T-cell (primary cell): ENCODE results near the gene ZC3H7B. TPM values are rescaled to one million over a fixed set of nuclear protein-coding genes. Genes with fewer than 3 reads are reported as not detected.

Source experiments
- ATAC-seq, 4 experiments: fragments of 200-7000 bp in 3 of 4; fragments of 150-1000 bp in 1 of 4; cut with Tn5 transposase; replicated peaks in 1 of 4; 1 replicate in 3 of 4; 2 replicates in 1 of 4; pipeline ENCODE4 v1.10.0; 2021; ENCODE audit warnings: moderate library complexity in 3 of 4, mild to moderate bottlenecking in 2 of 4, moderate number of reproducible peaks in 1 of 4
- CTCF ChIA-PET, 2 donors: fragments of 300-600 bp; sonication (Branson Sonifier 250); formaldehyde crosslinking; loops; one replicate each; lab custom pipeline; 2022; ENCODE audit warnings: antibody characterized with exemption in 2 of 2; lab: Charles Lee
- POLR2A ChIA-PET, 2 donors: fragments of 300-600 bp; sonication (Branson Sonifier 250); formaldehyde crosslinking; loops; one replicate each; lab custom pipeline; 2022; ENCODE audit warnings: antibody characterized with exemption in 2 of 2; lab: Charles Lee
- DNase-seq, 35 experiments: peaks; one replicate each; pipeline versions ENCODE4 v3.0.0 to v3.0.0-alpha.2; 2013 to 2023
- H3K27ac ChIP-seq: one replicate; pipeline ENCODE4 v1.5.1; 2013; ENCODE audit warnings: low read length
- H3K27me3 ChIP-seq, 2 experiments: replicated peaks in 1 of 2; 1 replicate in 1 of 2; 2 replicates in 1 of 2; pipeline versions ENCODE4 v1.6.1 to v1.7.0; 2013; ENCODE audit warnings: low read length in 1 of 2, mixed read lengths in 1 of 2; ENCODE audit not compliant: control insufficient read depth in 2 of 2, insufficient read depth in 2 of 2; ENCODE audit errors: extremely low read depth in 1 of 2
- H3K36me3 ChIP-seq, 2 donors: 1 replicate in 1 of 2; 2 replicates in 1 of 2; pipeline versions ENCODE4 v1.6.1 to v1.7.0; 2013; ENCODE audit warnings: low read length in 1 of 2; ENCODE audit not compliant: control insufficient read depth in 2 of 2, insufficient read depth in 1 of 2; ENCODE audit errors: extremely low read depth in 1 of 2
- H3K4me1 ChIP-seq, 2 experiments: 1 replicate in 1 of 2; 2 replicates in 1 of 2; pipeline versions ENCODE4 v1.6.1 to v1.7.0; 2013; ENCODE audit warnings: low read length in 2 of 2, mixed read lengths in 1 of 2; ENCODE audit not compliant: insufficient read depth in 2 of 2, control insufficient read depth in 1 of 2; ENCODE audit errors: extremely low read depth in 1 of 2
- H3K4me3 ChIP-seq, 2 donors: 1 replicate in 1 of 2; 2 replicates in 1 of 2; pipeline versions ENCODE4 v1.5.1 to v1.7.0; 2013; ENCODE audit warnings: mild to moderate bottlenecking in 2 of 2, low read length in 1 of 2, moderate library complexity in 1 of 2; ENCODE audit not compliant: control insufficient read depth in 1 of 2; ENCODE audit errors: extremely low read depth in 1 of 2
- H3K9me3 ChIP-seq: 2 replicates; pipeline ENCODE4 v1.7.0; 2013
- H3K27ac Mint-ChIP-seq, 2 donors: one replicate each; pipeline ENCODE4 v1.8.0; 2020 to 2021; ENCODE audit warnings: mild to moderate bottlenecking in 2 of 2, mixed read lengths in 2 of 2
- H3K27me3 Mint-ChIP-seq, 2 donors: one replicate each; pipeline ENCODE4 v1.8.0; 2021 to 2022; ENCODE audit warnings: mixed read lengths in 2 of 2
- H3K36me3 Mint-ChIP-seq: one replicate; pipeline ENCODE4 v1.8.0; 2021; ENCODE audit warnings: mixed read lengths
- H3K4me1 Mint-ChIP-seq, 3 donors: one replicate each; pipeline ENCODE4 v1.8.0; 2020 to 2022; ENCODE audit warnings: mixed read lengths in 3 of 3, mild to moderate bottlenecking in 1 of 3
- H3K4me3 Mint-ChIP-seq, 3 donors: one replicate each; pipeline ENCODE4 v1.8.0; 2020 to 2022; ENCODE audit warnings: mild to moderate bottlenecking in 3 of 3, mixed read lengths in 3 of 3, moderate library complexity in 3 of 3
- H3K9me3 Mint-ChIP-seq, 3 donors: one replicate each; pipeline ENCODE4 v1.8.0; 2020 to 2022; ENCODE audit warnings: mixed read lengths in 3 of 3
- WGBS: methylation state at CpG from one replicate; pipeline ENCODE4 v1.1.5; 2013; ENCODE audit warnings: missing lambda C conversion rate; ENCODE audit not compliant: insufficient coverage; 5-methylcytosine and 5-hydroxymethylcytosine counted together
- total RNA-seq, 35 experiments: library from RNA in 6 of 35; stranded (reverse) in 6 of 35; fragments of 120-200 nt in 1 of 35; gene quantifications; one replicate each; pipeline versions ENCODE4 v1.2.1 to v1.2.4 and lab custom pipeline; 2013 to 2026

Gene ZC3H7B
- total RNA-seq, 5 donors from 2014 or later (not counting 1 experiment from before 2014, with no cell fraction given): 38.5 to 50.3 (median 47.9) TPM

- Histone ChIP-seq H3K27me3 (no peaks in the 10 kb centered on the region), H3K4me3 (no peak overlapping the region), H3K36me3 (peaks cover 5 to 10% of the 10 kb centered on the region in 2 donors), H3K9me3 (no peaks in the 10 kb centered on the region), H3K4me1 (peaks cover 0 to 10% of the 10 kb centered on the region in 2 experiments), H3K27ac (no peak overlapping the region)
- POLR2A ChIA-PET: no interaction called here
- 100% methylated on average over 1 of the region's 5 CpGs for WGBS
- no peak for ATAC-seq
- Mint-ChIP-seq H3K4me1 (peaks cover 20 to 31% (median 29%) of the 10 kb centered on the region in 3 donors), H3K36me3 (no peaks in the 10 kb centered on the region), H3K27me3 (no peaks in the 10 kb centered on the region), H3K27ac (no peak overlapping the region), H3K9me3 (no peaks in the 10 kb centered on the region), H3K4me3 (no peak overlapping the region)
- DNase-seq: no peak
- CTCF ChIA-PET: no interaction called here
Observed at GRCh38 chr22:41311487-41311886, 10.2 kb downstream of the ZC3H7B start.

DNA sequence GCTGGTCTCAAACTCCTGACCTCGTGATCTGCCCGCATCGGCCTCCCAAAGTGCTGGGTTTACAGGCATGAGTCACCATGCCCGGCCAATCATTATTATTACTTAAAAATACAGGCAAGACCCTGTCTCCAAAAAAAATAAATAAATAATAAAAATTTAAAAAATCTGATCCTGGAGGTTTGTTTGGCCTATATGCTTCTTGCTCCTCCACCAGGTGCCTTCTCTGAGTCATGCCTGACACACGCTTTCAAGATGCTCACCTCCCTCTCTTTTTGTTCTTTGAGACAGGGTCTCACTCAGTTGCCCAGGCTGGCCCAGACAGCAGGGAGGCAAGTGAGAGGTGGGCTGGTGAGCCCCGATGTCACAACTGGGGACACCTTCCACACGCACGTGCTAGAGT is 13.5 kb downstream of the ZC3H7B start:
- ChIA-PET CTCF (no interaction called here), POLR2A (no interaction called here)
- DNase-seq (no peak), ATAC-seq (no peak)
- Mint-ChIP-seq H3K36me3 (no peaks in the 10 kb centered on the region), H3K9me3 (no peaks in the 10 kb centered on the region), H3K4me3 (no peak overlapping the region), H3K4me1 (peaks cover 14 to 18% (median 15%) of the 10 kb centered on the region in 3 donors), H3K27ac (no peak overlapping the region), H3K27me3 (no peaks in the 10 kb centered on the region)
- WGBS: 96% methylated on average over 3 of the region's 8 CpGs
- Histone ChIP-seq H3K27ac (no peak overlapping the region), H3K27me3 (no peaks in the 10 kb centered on the region), H3K4me3 (no peak overlapping the region), H3K4me1 (no peaks in the 10 kb centered on the region), H3K36me3 (peaks cover 0 to 3% of the 10 kb centered on the region in 2 donors), H3K9me3 (no peaks in the 10 kb centered on the region)

- ATAC-seq: no peak
- Mint-ChIP-seq H3K9me3 (no peaks in the 10 kb centered on the region), H3K36me3 (no peaks in the 10 kb centered on the region), H3K4me1 (peaks cover 14 to 16% (median 14%) of the 10 kb centered on the region in 3 donors), H3K27me3 (no peaks in the 10 kb centered on the region), H3K27ac (no peak overlapping the region), H3K4me3 (no peak overlapping the region)
- Histone ChIP-seq H3K27me3 (no peaks in the 10 kb centered on the region), H3K4me1 (no peaks in the 10 kb centered on the region), H3K27ac (no peak overlapping the region), H3K4me3 (no peak overlapping the region), H3K9me3 (no peaks in the 10 kb centered on the region), H3K36me3 (peaks cover 0 to 1% of the 10 kb centered on the region in 2 donors)
- WGBS: no CpG with 5 or more reads among the region's 1 CpG
- DNase-seq: no peak
- POLR2A ChIA-PET: interaction anchor here in 1 of 2 donors (0.7 kb wide), 2 partner anchors 10 to 37 kb away, joined by 4 to 5 read pairs; no protein-coding TSS in a partner anchor
- CTCF ChIA-PET: no interaction called here
Observed at GRCh38 chr22:41315586-41315985, 14.3 kb downstream of the ZC3H7B start.

GRCh38 chr22:41320416-41321240 is 19.3 kb downstream of the ZC3H7B start:
- Mint-ChIP-seq H3K9me3 (no peaks in the 10 kb centered on the region), H3K27ac (no peak overlapping the region), H3K27me3 (no peaks in the 10 kb centered on the region), H3K4me3 (no peak overlapping the region), H3K36me3 (peaks cover 18% of the 10 kb centered on the region), H3K4me1 (peaks cover 4 to 17% (median 5%) of the 10 kb centered on the region in 3 donors)
- Histone ChIP-seq H3K9me3 (no peaks in the 10 kb centered on the region), H3K4me3 (no peak overlapping the region), H3K27me3 (no peaks in the 10 kb centered on the region), H3K27ac (no peak overlapping the region), H3K36me3 (peaks cover 0 to 34% of the 10 kb centered on the region in 2 donors), H3K4me1 (no peaks in the 10 kb centered on the region)
- over 99% methylated on average over 11 of the region's 16 CpGs for WGBS
- DNase-seq: no peak
- CTCF ChIA-PET: no interaction called here
- POLR2A ChIA-PET: no interaction called here
- no peak for ATAC-seq

GRCh38 chr22:41324821-41325528 is 23.6 kb downstream of the ZC3H7B start:
- no peak overlapping the region for H3K4me3 Mint-ChIP-seq
- H3K4me1 Mint-ChIP-seq: peaks cover 0 to 12% (median 0%) of the 10 kb centered on the region in 3 donors
- 100% methylated on average over 2 of the region's 5 CpGs for WGBS
- DNase-seq: no peak
- POLR2A ChIA-PET: no interaction called here
- no peaks in the 10 kb centered on the region for H3K27me3 ChIP-seq
- H3K27ac Mint-ChIP-seq: no peak overlapping the region
- no peak overlapping the region for H3K27ac ChIP-seq
- ATAC-seq: no peak
- CTCF ChIA-PET: no interaction called here
- no peaks in the 10 kb centered on the region for H3K9me3 ChIP-seq
- H3K27me3 Mint-ChIP-seq: no peaks in the 10 kb centered on the region
- peaks cover 38% of the 10 kb centered on the region for H3K36me3 Mint-ChIP-seq
- peaks cover 10 to 72% of the 10 kb centered on the region in 2 donors for H3K36me3 ChIP-seq
- H3K4me3 ChIP-seq: no peak overlapping the region
- no peaks in the 10 kb centered on the region for H3K9me3 Mint-ChIP-seq
- H3K4me1 ChIP-seq: no peaks in the 10 kb centered on the region

DNA sequence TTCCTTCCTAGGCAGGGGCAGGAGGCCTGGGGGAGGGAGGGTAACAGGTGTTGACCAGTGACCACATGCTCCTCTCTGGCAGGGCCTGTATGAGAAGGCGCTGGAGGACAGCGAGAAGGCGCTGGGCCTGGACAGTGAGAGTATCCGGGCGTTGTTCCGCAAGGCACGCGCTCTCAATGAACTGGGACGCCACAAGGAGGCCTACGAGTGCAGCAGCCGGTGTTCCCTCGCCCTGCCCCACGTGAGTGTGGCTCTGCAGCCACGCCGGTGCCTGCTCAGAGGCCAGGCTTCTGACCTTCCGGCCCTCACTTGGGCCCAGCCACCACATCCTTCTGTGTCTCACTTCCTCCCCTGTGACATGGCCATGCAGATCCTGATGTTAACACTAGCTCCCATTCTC is 25.8 kb downstream of the ZC3H7B start:
- ChIA-PET POLR2A (interaction anchor here in 1 of 2 donors (0.5 kb wide), 1 partner anchor 11 kb away, joined by 4 read pairs; no protein-coding TSS in a partner anchor), CTCF (interaction anchor here in 1 of 2 donors (0.7 kb wide), 1 partner anchor 233 kb away, joined by 4 read pairs; no protein-coding TSS in a partner anchor)
- Mint-ChIP-seq H3K27me3 (no peaks in the 10 kb centered on the region), H3K4me3 (no peak overlapping the region), H3K27ac (no peak overlapping the region), H3K9me3 (no peaks in the 10 kb centered on the region), H3K36me3 (peaks cover 44% of the 10 kb centered on the region), H3K4me1 (peaks cover 0 to 7% (median 0%) of the 10 kb centered on the region in 3 donors)
- Histone ChIP-seq H3K36me3 (peaks cover 13 to 79% of the 10 kb centered on the region in 2 donors), H3K9me3 (no peaks in the 10 kb centered on the region), H3K27ac (no peak overlapping the region), H3K4me1 (no peaks in the 10 kb centered on the region), H3K27me3 (no peaks in the 10 kb centered on the region), H3K4me3 (no peak overlapping the region)
- DNase-seq (no peak), ATAC-seq (no peak)
- 99% methylated on average over 16 of the region's 16 CpGs for WGBS
